HG02973 (cell line): ENCODE results near the gene MAPKAP1.
A peak's percentile ranks its signal among the peaks of the same experiment; 100 is the strongest.

ENCODE experiments used
- ATAC-seq: cut with Tn5 transposase; IDR thresholded peaks from one replicate; pipeline ENCODE4 v1.9.1; 2021; ENCODE audit warnings: moderate library complexity; ENCODE audit not compliant: unreplicated experiment

The MAPKAP1 gene

DNA sequence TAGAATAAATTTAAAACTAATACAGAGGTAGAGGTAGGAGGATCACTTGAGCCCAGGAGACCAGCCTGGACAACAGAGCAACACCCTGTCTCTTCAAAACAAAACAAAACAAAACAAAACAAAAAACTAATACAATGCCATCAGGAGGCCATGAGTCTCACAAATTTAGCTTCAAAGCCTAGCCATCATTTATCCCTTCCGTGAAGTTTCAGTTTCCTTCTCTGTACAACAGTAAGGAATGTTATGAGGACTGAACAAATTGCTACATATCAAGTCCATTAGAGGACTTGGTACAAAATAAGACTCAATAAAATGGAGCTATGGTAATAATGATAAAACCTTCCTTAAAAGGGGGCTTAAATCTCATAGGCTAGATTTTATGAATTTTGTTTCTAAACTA is 60.8 kb downstream of the MAPKAP1 start:
- ATAC-seq: no peak

- no peak for ATAC-seq
Measured at GRCh38 chr9:125644819-125645507, 62.0 kb downstream of the MAPKAP1 start.

GRCh38 chr9:125642311-125642710 is 64.7 kb downstream of the MAPKAP1 start:
- no peak for ATAC-seq

GRCh38 chr9:125639057-125639456 is 68.0 kb downstream of the MAPKAP1 start:
- ATAC-seq: no peak

DNA sequence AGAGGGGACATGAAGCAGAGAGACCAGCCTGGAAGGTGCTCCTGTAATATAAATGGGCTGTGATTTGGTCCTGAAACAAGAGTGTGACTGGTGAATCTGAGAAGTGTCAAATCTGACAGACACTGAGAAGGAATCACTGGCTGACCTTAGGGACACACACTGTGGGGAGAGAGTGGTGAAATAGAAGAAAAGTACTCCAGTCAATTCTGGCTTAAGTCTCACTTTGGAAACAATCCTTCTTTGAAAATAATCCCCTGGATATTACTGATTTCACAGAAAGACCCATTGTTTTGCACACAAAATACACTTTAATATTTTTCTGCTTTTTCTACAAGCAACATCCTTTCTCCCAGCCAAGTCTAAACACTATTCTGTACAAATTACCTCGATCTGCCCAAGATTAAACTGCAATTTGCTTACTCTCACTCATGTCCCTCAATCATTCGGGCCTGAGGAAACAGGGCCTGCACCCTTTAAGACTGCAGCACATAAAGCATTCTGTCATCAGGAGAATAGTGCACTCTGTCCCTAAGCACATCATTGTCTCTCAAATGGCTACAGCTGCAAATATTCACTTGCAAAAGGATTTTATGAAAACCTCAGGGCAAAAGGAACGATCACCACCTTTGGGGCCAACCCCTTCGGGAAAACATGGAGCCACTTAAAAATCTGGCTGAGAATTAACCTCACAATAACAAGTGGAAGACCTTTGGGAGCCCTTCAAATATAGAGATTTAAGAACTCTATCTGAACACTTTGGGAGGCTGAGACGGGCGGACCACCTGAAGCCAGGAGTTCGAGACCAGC is 68.6 kb downstream of the MAPKAP1 start:
- ATAC-seq: no peak

DNA sequence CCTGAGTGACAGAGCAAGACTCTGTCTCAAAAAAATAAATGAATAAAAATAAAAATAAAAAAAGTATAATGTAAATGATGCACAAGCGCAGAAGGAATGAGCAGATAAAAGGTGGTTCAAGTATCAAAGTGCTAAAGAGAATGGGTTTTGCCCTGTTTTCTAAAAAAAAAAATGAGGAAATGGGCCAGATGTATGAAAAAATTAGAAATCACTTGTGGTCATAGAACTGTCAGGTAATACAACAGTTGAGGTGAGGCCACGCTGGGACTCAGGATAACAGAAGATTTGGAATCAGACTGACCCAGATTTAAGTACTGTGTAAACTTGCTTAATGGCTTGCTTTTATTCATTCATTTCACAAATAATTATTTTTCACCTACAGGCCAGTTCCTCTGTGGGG is 69.8 kb downstream of the MAPKAP1 start:
- no peak for ATAC-seq

GRCh38 chr9:125635888-125636287 is 71.1 kb downstream of the MAPKAP1 start:
- ATAC-seq: no peak

DNA sequence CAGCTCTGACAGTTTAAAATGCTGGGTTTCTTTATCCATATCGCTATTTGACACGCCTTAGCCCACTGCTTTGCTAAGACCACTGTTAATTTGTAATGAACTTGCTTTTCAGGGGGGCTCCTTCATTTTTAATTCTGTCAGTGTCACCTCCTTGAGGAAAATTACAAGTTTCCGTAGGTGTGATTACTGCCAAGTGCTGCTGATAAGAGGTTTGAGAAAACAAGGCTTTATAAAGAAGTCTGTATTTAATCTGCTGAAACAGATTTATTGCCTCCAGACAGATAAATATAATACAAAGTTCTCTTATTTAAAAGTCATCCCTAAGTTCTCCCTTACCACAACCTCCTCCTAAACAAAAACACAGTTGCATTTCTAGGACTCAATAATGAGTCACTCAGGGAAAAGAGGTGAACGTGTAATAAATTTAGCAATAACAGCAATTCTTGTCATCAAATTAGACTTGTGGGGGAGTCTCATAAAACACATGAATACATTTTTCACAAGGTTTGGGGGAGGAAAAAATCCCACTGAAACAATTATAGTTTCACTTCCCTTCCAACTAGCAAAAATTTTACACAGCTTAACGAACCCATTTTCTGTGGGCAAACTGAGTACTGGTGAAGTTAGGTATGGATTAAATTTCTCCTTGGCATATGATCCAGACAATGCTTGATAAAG is 72.8 kb downstream of the MAPKAP1 start:
- ATAC-seq: no peak

- ATAC-seq: no peak
Measured at GRCh38 chr9:125633116-125633745, 73.8 kb downstream of the MAPKAP1 start.

DNA sequence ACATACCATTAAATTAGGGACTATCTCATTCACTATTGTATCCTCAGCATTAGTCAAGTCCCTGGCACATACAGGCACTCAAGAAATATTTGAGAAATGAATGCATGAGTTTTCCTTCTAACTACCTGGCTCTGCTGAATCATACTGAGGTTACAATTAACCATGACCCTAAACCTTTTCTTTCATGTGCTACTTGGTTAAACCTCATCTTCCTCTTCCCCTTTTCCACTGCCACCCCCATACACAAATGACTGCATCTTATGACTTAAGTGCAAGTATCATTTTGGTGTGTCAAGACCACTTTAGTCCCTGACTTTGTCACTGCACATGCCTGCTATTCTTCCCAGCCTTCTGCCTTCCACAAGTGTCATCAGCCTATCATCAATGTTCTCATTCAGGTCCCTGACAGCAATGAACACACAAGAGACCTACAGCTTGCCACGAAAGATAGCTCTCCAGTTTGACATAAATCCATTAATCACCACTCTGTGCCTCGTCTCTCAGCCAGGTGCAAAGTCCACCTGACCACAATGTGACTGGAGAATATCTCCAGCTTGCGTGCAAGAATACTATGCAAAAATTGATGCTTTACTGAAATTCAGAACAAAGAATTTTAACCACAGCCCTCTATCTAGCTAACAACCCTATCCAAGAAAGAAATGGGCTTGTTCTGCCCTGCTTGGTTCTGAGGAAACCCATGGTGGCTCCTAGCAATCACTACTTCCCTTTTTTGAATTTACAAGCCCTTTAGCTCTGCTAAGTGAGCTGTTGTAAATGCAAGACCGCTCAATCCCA is 74.5 kb downstream of the MAPKAP1 start:
- peak; percentile 45 for ATAC-seq

- peak; percentile 26 for ATAC-seq
Measured at GRCh38 chr9:125631391-125632085, 75.5 kb downstream of the MAPKAP1 start.

DNA sequence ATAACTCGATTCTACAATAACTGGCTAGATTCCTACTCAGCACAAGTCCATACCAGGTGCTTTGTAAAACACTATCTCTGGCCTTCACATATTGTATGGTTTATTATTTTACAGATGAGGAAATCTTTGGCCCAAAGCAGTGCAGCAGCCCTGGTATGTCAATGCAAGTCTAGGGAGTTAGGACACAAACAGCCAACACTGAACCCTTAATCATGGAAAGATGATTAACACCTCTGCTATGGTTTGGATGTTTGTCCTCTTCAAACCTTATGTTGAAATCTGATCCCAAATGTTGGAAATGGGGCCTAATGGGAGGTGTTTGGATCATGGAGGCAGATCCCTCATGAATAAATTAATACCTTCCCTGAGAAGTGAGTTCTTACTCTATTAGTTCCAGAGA is 76.6 kb downstream of the MAPKAP1 start:
- no peak for ATAC-seq

- no peak for ATAC-seq
Measured at GRCh38 chr9:125629446-125629845, 77.6 kb downstream of the MAPKAP1 start.

DNA sequence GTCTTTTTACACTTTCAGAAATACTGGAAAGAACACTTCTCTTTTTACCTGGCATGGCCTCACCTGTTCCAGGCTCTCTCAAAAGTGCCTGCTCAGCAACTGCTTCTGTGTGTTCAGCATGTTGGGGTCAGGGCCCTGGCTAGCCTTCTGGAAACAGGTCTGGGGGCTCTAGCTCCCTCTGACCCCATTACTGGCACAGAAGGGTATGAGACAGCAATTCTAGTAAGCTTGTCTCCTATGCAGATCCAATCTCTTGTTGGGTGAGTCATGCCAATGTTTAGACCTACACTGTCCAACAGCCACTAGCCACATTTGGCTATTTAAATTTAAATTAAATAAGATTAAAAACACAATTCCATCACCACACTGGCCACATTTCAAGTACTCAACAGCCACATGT is 80.8 kb downstream of the MAPKAP1 start:
- ATAC-seq: no peak

GRCh38 chr9:125621170-125621569 is 85.8 kb downstream of the MAPKAP1 start:
- no peak for ATAC-seq

GRCh38 chr9:125620216-125620615 is 86.8 kb downstream of the MAPKAP1 start:
- no peak for ATAC-seq

GRCh38 chr9:125617087-125617486 is 89.9 kb downstream of the MAPKAP1 start:
- no peak for ATAC-seq

GRCh38 chr9:125613141-125613540 is 93.9 kb downstream of the MAPKAP1 start:
- ATAC-seq: no peak

DNA sequence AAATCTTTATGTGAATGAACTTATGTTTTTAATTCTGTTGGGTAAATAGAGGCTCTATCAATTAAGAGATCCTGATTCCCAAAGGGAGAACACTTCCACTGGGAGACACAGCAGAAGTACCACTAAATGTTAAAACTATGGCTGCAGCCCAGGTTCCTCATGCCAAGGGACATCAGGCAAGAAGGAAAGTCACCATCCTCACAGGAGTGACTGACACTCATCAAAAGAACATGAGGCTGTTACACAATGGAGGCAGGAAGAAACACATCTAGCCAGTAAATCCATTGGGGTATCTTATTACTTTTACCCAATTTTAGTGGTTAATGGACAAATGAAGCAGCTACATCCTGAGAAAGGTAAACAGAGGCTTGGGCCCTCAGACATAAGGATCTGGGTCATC is 94.4 kb downstream of the MAPKAP1 start:
- no peak for ATAC-seq
